ENCODE data around the gene PPP1R11.

DNA sequence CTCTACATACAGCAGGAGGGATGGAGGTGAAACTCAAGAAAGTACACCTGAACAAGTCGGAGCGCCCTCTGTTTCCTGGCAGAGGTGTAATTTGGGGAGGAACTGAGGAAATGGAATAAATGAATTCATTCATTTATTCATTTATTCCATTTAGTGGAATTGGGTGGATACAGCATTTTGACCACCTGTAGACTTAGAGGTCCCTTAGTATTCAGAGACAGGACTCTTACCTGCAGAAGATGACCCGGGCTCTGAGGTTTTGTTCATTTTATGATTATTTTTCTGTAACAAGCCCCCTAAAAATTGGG is 36.8 kb downstream of the PPP1R11 start:
- no peak for TF ChIP-seq CTCF (IDR thresholded peaks at IDR 0.05)
- TF ChIP-seq POLR2A (IDR thresholded peaks at IDR 0.05): no peak

Measured in right lobe of liver (tissue), 4 donors.